Erythroblast (primary cell): ENCODE data around the gene CADPS2.

ENCODE experiments used
- GATA1 ChIP-seq: IDR thresholded peaks from 2 replicates; pipeline ENCODE4 v1.6.1; 2011; ENCODE audit warnings: low read depth, mild to moderate bottlenecking, control low read depth, low read length, moderate library complexity
- POLR2A ChIP-seq: IDR thresholded peaks from 2 replicates; pipeline ENCODE4 v1.6.1; 2011; ENCODE audit warnings: mild to moderate bottlenecking, low read length

DNA sequence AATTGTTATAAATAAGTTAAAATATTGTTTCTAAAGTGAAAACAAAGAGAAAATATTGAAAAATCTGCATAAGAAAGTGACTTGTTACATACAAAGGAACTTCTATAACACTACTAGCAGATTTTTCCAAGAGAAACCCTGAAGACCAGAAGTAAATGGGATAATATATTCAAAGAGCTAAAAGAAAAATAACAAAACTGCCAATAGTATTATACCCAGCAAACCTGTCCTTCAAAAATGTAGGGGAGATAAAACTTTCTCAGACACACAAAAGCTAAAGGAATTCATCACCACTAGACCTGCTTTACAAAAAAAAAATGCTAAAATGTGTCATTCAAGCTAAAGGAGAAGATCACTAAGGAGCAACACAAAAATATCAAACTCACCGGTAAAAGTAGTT lies 17.0 kb downstream of the CADPS2 start:
- TF ChIP-seq POLR2A = no peak
- TF ChIP-seq GATA1 = no peak
